Measurements from ENCODE around the gene PDGFRB. TPM values are rescaled to one million over a fixed set of nuclear protein-coding genes. Genes with fewer than 3 reads are reported as not detected.
"Not testable (repeated sequence)": the region's sequence is repeated elsewhere in the genome, so short reads cannot be mapped to it uniquely, and the experiment has no call there.

Gene PDGFRB
- total RNA-seq, 1 experiment from 2014 or later = 113 TPM

DNA sequence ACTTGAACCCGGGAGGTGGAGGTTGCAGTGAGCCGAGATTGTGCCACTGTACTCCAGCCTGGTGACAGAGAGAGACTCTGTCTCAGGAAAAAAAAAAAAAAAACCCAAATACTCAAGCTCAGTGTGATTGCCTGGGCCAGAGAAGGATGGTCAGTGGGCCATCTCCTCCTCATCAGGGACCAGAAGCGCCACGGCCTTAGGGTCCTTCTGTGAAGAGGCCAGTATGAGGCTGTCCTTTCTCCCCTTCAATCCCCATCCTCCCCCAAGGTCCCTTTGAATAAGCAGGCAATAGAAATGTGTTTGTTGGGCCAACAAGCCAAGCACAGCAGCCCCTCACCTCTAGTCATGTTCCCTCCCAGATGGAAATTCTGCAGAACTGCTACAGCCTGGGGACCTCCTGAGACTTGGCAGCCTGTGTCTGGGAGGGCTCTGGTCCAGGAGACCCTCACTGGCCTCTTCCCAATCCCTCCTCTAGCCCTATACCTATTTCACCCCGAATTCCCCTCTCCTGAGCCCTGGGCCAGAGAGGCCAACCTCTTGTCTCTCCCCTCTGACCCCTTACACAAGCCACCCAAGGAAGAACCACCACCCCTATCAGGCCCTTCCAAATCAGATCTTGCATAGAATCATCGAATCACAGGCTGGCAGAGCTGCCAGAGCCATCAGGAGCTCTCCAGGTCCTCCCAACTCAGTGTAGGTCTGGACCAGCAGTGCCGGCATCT lies 70.3 kb downstream of the PDGFRB start:
- H3K36me3 ChIP-seq = no peaks in the 10 kb centered on the region
- no peaks in the 10 kb centered on the region for H3K27me3 ChIP-seq (replicated peaks)
- no peak overlapping the region for H3K4me3 ChIP-seq
- H3K9me3 ChIP-seq (replicated peaks) = no peaks in the 10 kb centered on the region
- no peak overlapping the region for H3K27ac ChIP-seq
- peaks cover 18% of the 10 kb centered on the region for H3K4me1 ChIP-seq (replicated peaks)
- peak in 1 of 2 experiments; percentile 36 for DNase-seq (ENCODE audit: low read depth in 1 of 2, low spot score in 2 of 2)

DNA sequence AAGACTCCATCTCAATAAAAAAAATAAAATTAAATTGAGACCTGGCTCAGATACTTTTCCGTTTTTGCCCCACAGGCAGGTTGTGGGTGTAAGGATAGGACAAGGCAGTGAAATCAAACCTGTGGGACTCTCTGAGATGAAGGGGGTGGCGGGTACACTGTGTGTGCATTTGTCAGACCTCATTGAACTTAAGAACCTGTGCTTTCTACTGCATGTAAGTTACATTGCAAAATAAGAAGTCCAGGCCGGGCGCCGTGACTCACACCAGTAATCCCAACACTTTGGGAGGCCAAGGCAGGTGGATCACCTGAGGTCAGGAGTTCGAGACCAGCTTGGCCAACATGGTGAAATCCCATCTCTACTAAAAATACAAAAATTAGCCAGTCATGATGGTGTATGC lies 70.9 kb downstream of the PDGFRB start:
- peak in 1 of 2 experiments; percentile 34 for DNase-seq (ENCODE audit: low read depth in 1 of 2, low spot score in 2 of 2)
- peaks cover 18% of the 10 kb centered on the region for H3K4me1 ChIP-seq (replicated peaks)
- not testable (repeated sequence) for H3K9me3 ChIP-seq (replicated peaks); H3K27ac ChIP-seq; H3K36me3 ChIP-seq; H3K27me3 ChIP-seq (replicated peaks); H3K4me3 ChIP-seq

DNA sequence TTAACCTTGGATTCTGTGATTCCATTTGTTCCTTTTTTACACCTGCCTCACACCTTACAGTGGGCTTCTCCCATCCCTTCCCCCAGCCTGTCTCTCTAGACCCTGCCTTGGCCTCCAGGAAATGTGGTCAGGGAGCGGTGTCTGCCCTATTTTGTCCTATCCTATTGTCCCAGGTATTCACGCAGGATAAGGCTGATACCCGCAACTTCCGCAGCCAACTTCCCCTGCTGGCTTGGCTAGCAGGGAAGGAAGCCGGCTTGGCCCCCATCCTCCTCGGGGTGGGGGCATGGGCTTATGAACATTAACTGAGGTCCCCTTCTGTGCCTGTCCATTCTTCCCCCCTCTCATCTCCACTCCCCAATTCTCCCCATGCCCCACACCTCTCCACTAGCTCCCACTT lies 72.8 kb downstream of the PDGFRB start:
- H3K27me3 ChIP-seq (replicated peaks) = no peaks in the 10 kb centered on the region
- no peak overlapping the region for H3K4me3 ChIP-seq
- no peaks in the 10 kb centered on the region for H3K36me3 ChIP-seq
- no peak overlapping the region for H3K27ac ChIP-seq
- H3K9me3 ChIP-seq (replicated peaks) = no peaks in the 10 kb centered on the region
- DNase-seq (ENCODE audit: low read depth in 1 of 2, low spot score in 2 of 2) = no peak
- H3K4me1 ChIP-seq (replicated peaks) = peaks cover 15% of the 10 kb centered on the region

DNA sequence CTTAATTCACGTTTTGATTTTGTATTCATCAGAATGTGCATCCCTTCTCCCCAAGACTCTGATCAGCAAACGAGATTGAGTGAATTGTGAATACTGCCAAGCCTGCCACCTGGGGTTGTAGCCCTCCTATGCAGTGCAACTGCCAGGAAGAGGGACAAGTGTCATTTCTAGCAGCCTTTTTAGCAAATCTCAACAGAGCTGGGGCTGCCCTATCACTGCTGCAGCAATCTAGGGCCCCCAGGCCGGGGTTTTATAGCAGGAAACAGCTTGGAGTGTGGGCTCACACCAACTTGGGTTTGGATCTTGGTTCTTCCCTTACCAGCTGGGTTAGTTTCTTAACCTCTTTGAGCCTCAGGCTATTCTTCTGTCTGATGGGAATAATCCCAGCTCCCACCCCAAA lies 73.3 kb downstream of the PDGFRB start:
- Histone ChIP-seq H3K9me3 (replicated peaks) (no peaks in the 10 kb centered on the region), H3K36me3 (no peaks in the 10 kb centered on the region), H3K4me3 (no peak overlapping the region), H3K27ac (no peak overlapping the region), H3K4me1 (replicated peaks) (peaks cover 12% of the 10 kb centered on the region), H3K27me3 (replicated peaks) (no peaks in the 10 kb centered on the region)
- peak in 1 of 2 experiments; percentile 38 for DNase-seq (ENCODE audit: low read depth in 1 of 2, low spot score in 2 of 2)

DNA sequence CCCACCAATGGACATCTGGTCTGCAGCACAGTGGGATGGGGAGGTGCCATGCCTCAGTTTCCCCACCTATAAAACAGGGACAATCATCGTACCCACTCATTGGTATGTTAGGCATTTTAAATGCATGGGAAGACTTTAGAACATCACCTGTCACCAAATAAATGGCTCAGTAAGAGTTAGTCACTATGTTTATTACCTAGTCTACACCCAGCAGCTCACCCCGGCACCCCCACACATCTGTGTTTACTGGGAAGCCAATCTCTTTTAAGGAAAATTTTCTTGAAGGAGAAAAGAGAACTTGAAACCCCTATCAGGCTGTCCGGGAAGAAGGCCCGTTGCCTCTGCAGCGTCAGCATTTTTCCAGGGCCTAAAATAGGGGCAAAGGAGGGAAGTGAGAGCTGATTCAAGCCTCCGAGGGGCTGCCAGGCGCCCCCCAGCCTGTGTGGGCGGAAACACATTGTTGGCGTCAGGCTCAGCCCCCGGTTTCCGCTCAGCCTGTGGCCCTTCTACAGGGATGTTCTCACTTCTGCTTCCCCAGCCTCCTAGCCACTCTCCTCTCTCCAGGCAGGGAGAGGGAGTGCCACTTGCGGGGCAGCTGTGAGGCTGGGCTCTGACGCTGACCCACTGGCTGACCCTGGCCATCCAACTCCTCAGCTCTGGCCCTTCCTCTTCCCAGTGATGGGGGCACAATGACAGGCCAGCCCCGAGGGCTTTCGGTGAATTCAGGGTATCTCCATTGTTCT lies 73.9 kb downstream of the PDGFRB start:
- peak in 1 of 2 experiments; percentile 34 for DNase-seq (ENCODE audit: low read depth in 1 of 2, low spot score in 2 of 2)
- H3K4me3 ChIP-seq = no peak overlapping the region
- H3K36me3 ChIP-seq = no peaks in the 10 kb centered on the region
- no peak overlapping the region for H3K27ac ChIP-seq
- H3K4me1 ChIP-seq (replicated peaks) = peaks cover 5% of the 10 kb centered on the region
- H3K9me3 ChIP-seq (replicated peaks) = no peaks in the 10 kb centered on the region
- H3K27me3 ChIP-seq (replicated peaks) = no peaks in the 10 kb centered on the region

DNA sequence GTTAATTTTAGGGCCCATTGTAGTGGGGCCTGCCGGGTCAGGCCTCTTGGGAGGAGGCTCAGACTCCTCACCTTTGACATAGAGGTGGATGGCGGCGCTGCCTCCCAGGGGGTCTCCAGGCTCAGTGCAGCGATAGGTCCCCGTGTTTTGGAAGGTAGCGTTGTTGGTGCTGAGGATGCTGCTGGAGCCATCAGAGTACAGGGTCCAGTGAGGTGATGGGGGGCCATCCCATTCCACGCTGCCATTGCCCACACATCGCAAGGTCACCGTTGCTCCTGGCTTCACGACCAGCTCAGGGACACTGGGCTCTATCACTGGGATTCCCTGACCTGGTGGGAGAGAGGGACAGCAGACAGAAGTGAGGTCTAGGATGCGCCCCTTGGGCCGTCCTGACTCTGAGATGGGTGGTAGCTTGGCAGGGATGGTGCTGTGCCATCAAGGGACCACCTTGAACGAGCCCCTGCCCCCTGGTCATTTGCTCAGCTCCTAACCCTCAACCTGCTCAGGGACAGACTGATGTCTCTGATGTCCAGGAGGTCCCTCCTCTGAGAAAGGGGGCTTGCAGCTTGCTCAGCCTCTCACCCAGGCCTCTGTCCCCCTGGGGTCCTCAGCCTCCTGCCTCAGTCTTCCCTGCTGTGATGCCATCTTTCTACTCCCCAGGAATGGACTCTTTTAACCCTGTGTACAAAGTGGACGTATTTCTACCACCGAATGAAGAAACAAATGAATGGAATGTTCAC lies 74.8 kb downstream of the PDGFRB start:
- H3K27ac ChIP-seq = no peak overlapping the region
- DNase-seq (ENCODE audit: low read depth in 1 of 2, low spot score in 2 of 2) = peak in 1 of 2 experiments; percentile 36
- H3K27me3 ChIP-seq (replicated peaks) = no peaks in the 10 kb centered on the region
- no peaks in the 10 kb centered on the region for H3K9me3 ChIP-seq (replicated peaks)
- H3K36me3 ChIP-seq = no peaks in the 10 kb centered on the region
- H3K4me3 ChIP-seq = no peak overlapping the region
- H3K4me1 ChIP-seq (replicated peaks) = no peaks in the 10 kb centered on the region

DNA sequence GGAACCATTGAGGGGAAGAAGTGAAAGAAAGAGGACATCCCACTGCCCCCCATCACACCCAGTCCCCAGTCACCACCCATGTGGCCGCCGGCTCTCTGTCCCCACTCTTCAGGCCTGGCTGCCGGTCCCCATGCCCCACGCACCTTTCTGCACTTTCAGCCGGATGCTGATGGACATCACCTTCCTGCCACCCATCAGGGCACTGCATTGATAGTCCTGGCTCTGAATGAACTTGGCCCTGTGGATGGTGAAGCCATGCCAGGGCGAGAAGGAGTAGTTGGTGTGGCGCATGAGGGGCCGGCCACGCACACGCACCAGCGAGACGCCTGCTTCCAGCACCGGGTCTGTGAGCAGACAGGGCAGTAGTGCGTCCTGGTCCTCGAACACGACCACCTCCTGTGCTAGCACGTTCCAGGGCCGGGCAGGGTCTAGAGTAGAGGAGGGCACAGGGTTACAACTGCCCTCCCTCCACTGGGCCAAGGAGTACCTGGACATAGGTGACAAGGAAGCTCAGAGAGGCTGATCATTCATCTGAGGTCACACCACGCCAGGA lies 75.7 kb downstream of the PDGFRB start:
- no peaks in the 10 kb centered on the region for H3K4me1 ChIP-seq (replicated peaks)
- no peaks in the 10 kb centered on the region for H3K27me3 ChIP-seq (replicated peaks)
- no peaks in the 10 kb centered on the region for H3K36me3 ChIP-seq
- no peak overlapping the region for H3K4me3 ChIP-seq
- no peak overlapping the region for H3K27ac ChIP-seq
- peak in 1 of 2 experiments; percentile 46 for DNase-seq (ENCODE audit: low read depth in 1 of 2, low spot score in 2 of 2)
- H3K9me3 ChIP-seq (replicated peaks) = no peaks in the 10 kb centered on the region

DNA sequence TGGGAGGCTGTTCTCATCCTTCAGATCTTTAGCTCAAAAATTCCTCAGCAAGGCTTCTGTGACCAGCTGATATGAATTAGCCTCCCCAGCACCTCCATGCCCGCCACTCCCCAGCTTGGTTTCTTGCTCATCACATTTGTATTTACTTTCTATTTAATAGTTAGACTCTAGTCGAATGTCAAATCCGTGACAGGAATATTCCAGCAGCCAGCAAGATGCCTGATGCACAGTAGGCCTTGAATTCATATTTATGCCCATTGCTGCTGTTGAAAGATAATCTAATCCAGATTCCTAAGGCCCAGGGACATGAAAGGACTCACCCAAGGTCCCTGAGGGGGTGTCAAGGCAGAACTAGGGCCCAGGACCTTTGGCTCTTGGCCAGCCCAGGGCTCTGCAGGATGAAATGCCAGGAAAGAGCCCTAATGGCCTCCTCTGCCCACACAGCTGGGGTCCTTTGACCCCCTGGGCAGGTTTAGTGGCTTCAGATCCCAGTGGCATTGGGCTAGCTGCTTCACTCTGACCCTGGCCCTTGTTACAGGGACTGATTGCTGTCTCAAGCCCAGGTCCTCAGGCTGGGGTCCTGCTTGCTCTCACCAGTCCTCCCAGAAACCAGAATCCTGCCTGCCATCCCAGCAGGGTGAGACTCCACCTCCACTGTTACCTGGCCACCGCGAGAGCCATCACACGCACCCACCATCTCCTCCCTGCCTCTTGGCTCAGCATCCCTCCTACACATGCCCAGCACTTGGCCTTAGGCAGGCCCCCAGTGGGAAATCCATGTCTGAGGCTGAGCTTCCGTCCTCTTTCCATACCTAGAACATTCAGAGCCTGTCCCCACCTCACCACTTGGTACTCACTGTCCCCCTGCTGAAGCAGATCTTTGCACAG lies 76.6 kb downstream of the PDGFRB start:
- Histone ChIP-seq H3K27ac (no peak overlapping the region), H3K27me3 (replicated peaks) (no peaks in the 10 kb centered on the region), H3K36me3 (no peaks in the 10 kb centered on the region), H3K9me3 (replicated peaks) (no peaks in the 10 kb centered on the region), H3K4me3 (no peak overlapping the region), H3K4me1 (replicated peaks) (no peaks in the 10 kb centered on the region)
- peak in 1 of 2 experiments; percentile 40 for DNase-seq (ENCODE audit: low read depth in 1 of 2, low spot score in 2 of 2)

DNA sequence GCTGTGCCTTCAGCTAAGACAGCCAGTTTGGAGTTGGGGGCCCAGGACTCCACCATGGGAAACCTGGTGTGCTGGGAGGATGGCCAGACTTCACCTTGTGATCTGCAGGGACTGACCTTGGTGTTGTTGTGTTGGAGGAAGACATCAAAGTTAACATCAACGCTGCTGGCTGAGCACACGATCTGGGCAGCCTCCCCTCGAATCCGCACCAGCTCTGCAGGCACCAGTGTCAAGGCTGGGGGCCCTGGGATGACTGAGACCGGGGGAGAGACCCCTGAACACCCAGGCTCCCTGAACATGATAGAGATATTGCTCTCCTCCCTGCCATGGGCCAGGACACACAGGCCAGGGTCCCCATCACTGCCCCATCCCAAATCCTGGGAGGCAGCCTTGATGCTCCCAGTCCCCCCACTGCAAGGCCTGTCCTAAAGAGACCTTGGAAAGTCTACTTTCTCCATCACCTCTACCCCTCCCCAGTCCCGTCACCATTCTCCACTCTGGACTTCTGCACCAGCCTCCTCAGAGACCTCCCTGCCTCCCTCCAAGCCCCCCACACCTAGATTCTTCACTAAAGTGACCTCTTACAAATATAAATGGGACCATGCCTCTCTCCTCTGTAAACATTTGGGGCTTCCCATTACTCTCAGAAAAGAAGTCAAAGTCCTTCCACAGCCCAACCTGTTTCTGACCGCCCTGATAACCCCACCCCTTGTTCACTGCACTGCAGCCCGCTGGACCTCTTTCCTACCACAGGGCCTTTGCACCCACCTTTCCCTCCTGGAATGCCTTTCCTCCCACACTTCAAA lies 77.4 kb downstream of the PDGFRB start:
- DNase-seq (ENCODE audit: low read depth in 1 of 2, low spot score in 2 of 2) = peak in 1 of 2 experiments; percentile 34
- no peaks in the 10 kb centered on the region for H3K36me3 ChIP-seq
- peaks cover 5% of the 10 kb centered on the region for H3K9me3 ChIP-seq (replicated peaks)
- no peak overlapping the region for H3K27ac ChIP-seq
- no peaks in the 10 kb centered on the region for H3K27me3 ChIP-seq (replicated peaks)
- H3K4me3 ChIP-seq = no peak overlapping the region
- no peaks in the 10 kb centered on the region for H3K4me1 ChIP-seq (replicated peaks)

DNA sequence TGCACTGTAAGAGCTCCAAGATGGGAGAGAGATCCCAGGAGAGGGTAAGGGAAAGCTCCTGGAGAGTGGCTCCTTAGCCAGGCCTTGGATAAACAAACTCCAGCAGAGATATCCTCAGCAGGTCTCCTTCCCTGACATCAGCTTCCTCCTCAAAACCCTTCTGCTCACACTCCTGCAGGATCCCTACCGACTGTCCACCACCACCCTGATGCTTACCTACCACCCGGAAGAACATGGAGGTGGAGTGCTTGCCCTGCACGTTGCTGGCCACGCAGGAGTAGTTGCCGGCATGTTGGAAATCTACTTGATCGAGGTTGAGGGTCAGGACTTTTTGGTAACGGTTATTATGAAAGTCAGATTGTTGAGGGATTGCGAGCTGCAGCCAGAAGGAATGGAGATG lies 78.6 kb downstream of the PDGFRB start:
- DNase-seq (ENCODE audit: low read depth in 1 of 2, low spot score in 2 of 2) = peak in 1 of 2 experiments; percentile 34
- no peak overlapping the region for H3K4me3 ChIP-seq

DNA sequence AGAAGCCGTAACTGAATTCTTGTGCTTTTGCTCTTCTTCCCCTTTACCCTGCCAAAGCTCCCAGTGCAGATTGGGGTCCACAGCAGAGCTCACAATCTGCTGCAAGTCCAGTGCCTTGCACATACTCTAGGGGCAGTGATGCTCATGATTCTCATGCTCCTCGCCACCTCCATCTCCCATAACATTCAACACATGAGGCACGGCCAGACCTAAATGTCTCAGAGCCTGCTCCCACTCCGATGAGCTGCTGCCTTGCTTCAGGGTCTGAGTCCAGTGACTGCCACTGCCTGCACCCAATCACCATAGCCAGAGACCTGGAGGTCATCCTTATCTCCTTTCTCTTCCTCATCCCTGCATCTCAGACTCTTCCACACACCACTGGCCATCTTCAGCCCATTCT lies 79.8 kb downstream of the PDGFRB start:
- H3K36me3 ChIP-seq = no peaks in the 10 kb centered on the region
- no peaks in the 10 kb centered on the region for H3K4me1 ChIP-seq (replicated peaks)
- DNase-seq (ENCODE audit: low read depth in 1 of 2, low spot score in 2 of 2) = peak in 1 of 2 experiments; percentile 40
- no peak overlapping the region for H3K4me3 ChIP-seq
- H3K9me3 ChIP-seq (replicated peaks) = peaks cover 7% of the 10 kb centered on the region
- no peak overlapping the region for H3K27ac ChIP-seq
- no peaks in the 10 kb centered on the region for H3K27me3 ChIP-seq (replicated peaks)

More for the DNA sequence above, 78.6 kb downstream of the PDGFRB start:
- no peaks in the 10 kb centered on the region for H3K27me3 ChIP-seq (replicated peaks)
- peaks cover 7% of the 10 kb centered on the region for H3K9me3 ChIP-seq (replicated peaks)
- H3K36me3 ChIP-seq = no peaks in the 10 kb centered on the region
- no peak overlapping the region for H3K27ac ChIP-seq
- no peaks in the 10 kb centered on the region for H3K4me1 ChIP-seq (replicated peaks)

DNA sequence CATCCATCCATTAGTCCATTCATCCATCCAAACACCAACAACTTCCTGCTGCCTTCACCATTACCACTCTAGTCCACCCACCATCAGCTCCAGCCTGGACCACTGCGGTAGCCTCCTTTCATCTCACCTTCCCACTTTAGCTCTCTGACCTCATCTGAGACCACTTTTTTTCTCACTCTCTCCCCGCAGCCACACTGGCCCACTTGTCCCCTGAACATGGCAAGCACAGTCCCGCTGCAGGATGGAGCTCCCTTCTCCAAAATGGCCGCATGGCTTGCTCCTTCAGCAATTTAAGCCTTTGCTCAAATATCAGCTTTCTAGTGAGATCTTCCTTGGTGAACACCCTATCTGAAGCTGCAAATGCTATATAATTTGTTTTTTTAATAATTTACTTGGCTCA lies 80.4 kb downstream of the PDGFRB start:
- no peak overlapping the region for H3K4me3 ChIP-seq
- peak in 1 of 2 experiments; percentile 30 for DNase-seq (ENCODE audit: low read depth in 1 of 2, low spot score in 2 of 2)
- no peak overlapping the region for H3K27ac ChIP-seq
- H3K9me3 ChIP-seq (replicated peaks) = peaks cover 7% of the 10 kb centered on the region
- no peaks in the 10 kb centered on the region for H3K36me3 ChIP-seq
- H3K27me3 ChIP-seq (replicated peaks) = no peaks in the 10 kb centered on the region
- H3K4me1 ChIP-seq (replicated peaks) = no peaks in the 10 kb centered on the region

All from SJSA1 (cell line).